Lung (tissue), 12 donors: ENCODE data around the gene BCL7C. TPM values are rescaled to one million over a fixed set of nuclear protein-coding genes. Genes with fewer than 3 reads are reported as not detected.

ENCODE experiments used
- ATAC-seq: fragments of 200-7000 bp; cut with Tn5 transposase; one replicate; pipeline ENCODE4 v1.9.1; 2020; ENCODE audit warnings: moderate number of reproducible peaks; ENCODE audit not compliant: insufficient read depth, low FRiP score
- DNase-seq, 3 donors: peaks; one replicate each; pipeline ENCODE4 v3.0.0-alpha.2; 2013 to 2017
- H3K27ac ChIP-seq, 2 donors: one replicate each; pipeline ENCODE4 v1.5.1; 2013; ENCODE audit warnings: mild to moderate bottlenecking in 2 of 2, moderate library complexity in 2 of 2, control low read depth in 1 of 2, inconsistent platforms in 1 of 2, low read depth in 1 of 2, low read length in 1 of 2
- H3K27me3 ChIP-seq, 3 donors: one replicate each; pipeline ENCODE4 v1.5.1; 2013; ENCODE audit warnings: low read length in 2 of 3; ENCODE audit not compliant: control insufficient read depth in 3 of 3, insufficient read depth in 3 of 3
- H3K36me3 ChIP-seq, 4 donors: one replicate each; pipeline ENCODE4 v1.5.1; 2013; ENCODE audit warnings: low read length in 4 of 4, mild to moderate bottlenecking in 1 of 4, moderate library complexity in 1 of 4; ENCODE audit not compliant: control insufficient read depth in 4 of 4, insufficient read depth in 4 of 4
- H3K4me1 ChIP-seq, 5 donors: one replicate each; pipeline ENCODE4 v1.5.1; 2013; ENCODE audit warnings: low read length in 5 of 5, mild to moderate bottlenecking in 2 of 5, moderate library complexity in 1 of 5; ENCODE audit not compliant: control insufficient read depth in 5 of 5, insufficient read depth in 5 of 5
- H3K4me3 ChIP-seq: one replicate; pipeline ENCODE4 v1.5.1; 2013; ENCODE audit warnings: mild to moderate bottlenecking, control low read depth, moderate library complexity
- H3K9ac ChIP-seq, 2 donors: one replicate each; pipeline ENCODE4 v1.5.1; 2013; ENCODE audit warnings: low read length in 2 of 2, control low read depth in 1 of 2; ENCODE audit not compliant: insufficient read depth in 1 of 2
- H3K9me3 ChIP-seq, 4 donors: one replicate each; pipeline ENCODE4 v1.5.1; 2013; ENCODE audit warnings: low read length in 3 of 4, mild to moderate bottlenecking in 1 of 4, moderate library complexity in 1 of 4; ENCODE audit not compliant: control insufficient read depth in 4 of 4, insufficient read depth in 3 of 4
- WGBS, 2 donors: extraction: QIAGEN DNeasy Blood & Tissue Kit; methylation state at CpG; one replicate each; pipeline ENCODE4 v1.1.7; 2013; 5-methylcytosine and 5-hydroxymethylcytosine counted together
- polyA plus RNA-seq, 2 donors: library from polyadenylated mRNA; stranded (reverse); fragments of 200-250 nt; gene quantifications; one replicate each; pipeline ENCODE4 v1.2.1, GENCODE V29; 2013
- total RNA-seq, 2 donors: library from RNA; depleted of rRNA in 1 of 2; stranded (reverse); fragments of >200 nt in 1 of 2; gene quantifications; one replicate each; pipeline ENCODE4 v1.2.1, GENCODE V29; 2014 to 2021
- TF ChIP-seq, protein P1 (sequence below): IDR thresholded peaks from 2 replicates; pipeline ENCODE4 v1.5.1; 2012; ENCODE audit warnings: mild to moderate bottlenecking; ENCODE audit errors: control extremely low read depth, extremely low read depth
- donor health status: control.
- donor health status: control.
- donor health status: Bipolar disorder and iron deficiency.
- donor health status: healthy.
- donor health status: DM: yes; HTN: yes; CAD: no.

Gene BCL7C
- total and polyA plus RNA-seq, 4 donors = 18.2 to 51.8 (median 28.3) TPM

DNA sequence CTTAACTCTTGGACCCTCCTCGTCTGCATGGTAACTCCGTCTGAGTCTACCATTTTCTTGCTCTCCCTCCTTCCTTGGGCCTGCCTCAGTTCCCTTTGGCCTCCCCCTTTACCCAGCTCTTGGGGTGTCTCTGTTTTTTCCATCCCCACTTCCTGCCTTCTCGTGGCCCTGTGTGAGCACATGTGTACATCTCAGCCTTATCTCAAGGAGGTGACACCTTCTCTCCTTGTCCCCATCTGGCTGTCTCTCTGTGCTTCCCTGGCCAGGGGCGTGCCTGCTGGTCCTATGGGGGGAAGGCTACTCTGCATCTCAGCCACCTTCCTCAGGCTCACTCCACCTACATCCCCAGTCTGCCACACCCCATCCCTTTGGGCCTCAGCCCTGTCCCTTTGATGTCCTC lies 9.1 kb upstream of the BCL7C start:
- Histone ChIP-seq H3K9me3 (no peaks in the 10 kb centered on the region), H3K9ac (no peak overlapping the region), H3K36me3 (no peaks in the 10 kb centered on the region), H3K27ac (peak overlapping the region; percentile 88 to 94), H3K4me3 (no peak overlapping the region), H3K4me1 (peaks cover 0 to 12% (median 3%) of the 10 kb centered on the region in 5 donors), H3K27me3 (no peaks in the 10 kb centered on the region)
- ATAC-seq (no peak), DNase-seq (no peak)
- WGBS, 2 donors = 45 to 60% methylated on average over 4 of the region's 4 CpGs
- TF ChIP-seq, protein P1, sequence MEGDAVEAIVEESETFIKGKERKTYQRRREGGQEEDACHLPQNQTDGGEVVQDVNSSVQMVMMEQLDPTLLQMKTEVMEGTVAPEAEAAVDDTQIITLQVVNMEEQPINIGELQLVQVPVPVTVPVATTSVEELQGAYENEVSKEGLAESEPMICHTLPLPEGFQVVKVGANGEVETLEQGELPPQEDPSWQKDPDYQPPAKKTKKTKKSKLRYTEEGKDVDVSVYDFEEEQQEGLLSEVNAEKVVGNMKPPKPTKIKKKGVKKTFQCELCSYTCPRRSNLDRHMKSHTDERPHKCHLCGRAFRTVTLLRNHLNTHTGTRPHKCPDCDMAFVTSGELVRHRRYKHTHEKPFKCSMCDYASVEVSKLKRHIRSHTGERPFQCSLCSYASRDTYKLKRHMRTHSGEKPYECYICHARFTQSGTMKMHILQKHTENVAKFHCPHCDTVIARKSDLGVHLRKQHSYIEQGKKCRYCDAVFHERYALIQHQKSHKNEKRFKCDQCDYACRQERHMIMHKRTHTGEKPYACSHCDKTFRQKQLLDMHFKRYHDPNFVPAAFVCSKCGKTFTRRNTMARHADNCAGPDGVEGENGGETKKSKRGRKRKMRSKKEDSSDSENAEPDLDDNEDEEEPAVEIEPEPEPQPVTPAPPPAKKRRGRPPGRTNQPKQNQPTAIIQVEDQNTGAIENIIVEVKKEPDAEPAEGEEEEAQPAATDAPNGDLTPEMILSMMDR = no peak

- Histone ChIP-seq H3K9me3 (no peaks in the 10 kb centered on the region), H3K27me3 (no peaks in the 10 kb centered on the region), H3K27ac (peak overlapping the region; percentile 90 to 94), H3K9ac (peak overlapping the region; percentile 38 to 41), H3K4me3 (peak overlapping the region; percentile 62), H3K36me3 (no peaks in the 10 kb centered on the region), H3K4me1 (peaks cover 0 to 12% (median 4%) of the 10 kb centered on the region in 5 donors)
- TF ChIP-seq, protein P1 = no peak
- ATAC-seq (peak; percentile 84), DNase-seq (peak; percentile 68 to 86 (median 80))
- 5 to 6% methylated on average over 83 to 99 of the region's 99 CpGs for WGBS, 2 donors
These were observed 8.4 kb upstream of the BCL7C start for GRCh38 chr16:30902029-30902972.

DNA sequence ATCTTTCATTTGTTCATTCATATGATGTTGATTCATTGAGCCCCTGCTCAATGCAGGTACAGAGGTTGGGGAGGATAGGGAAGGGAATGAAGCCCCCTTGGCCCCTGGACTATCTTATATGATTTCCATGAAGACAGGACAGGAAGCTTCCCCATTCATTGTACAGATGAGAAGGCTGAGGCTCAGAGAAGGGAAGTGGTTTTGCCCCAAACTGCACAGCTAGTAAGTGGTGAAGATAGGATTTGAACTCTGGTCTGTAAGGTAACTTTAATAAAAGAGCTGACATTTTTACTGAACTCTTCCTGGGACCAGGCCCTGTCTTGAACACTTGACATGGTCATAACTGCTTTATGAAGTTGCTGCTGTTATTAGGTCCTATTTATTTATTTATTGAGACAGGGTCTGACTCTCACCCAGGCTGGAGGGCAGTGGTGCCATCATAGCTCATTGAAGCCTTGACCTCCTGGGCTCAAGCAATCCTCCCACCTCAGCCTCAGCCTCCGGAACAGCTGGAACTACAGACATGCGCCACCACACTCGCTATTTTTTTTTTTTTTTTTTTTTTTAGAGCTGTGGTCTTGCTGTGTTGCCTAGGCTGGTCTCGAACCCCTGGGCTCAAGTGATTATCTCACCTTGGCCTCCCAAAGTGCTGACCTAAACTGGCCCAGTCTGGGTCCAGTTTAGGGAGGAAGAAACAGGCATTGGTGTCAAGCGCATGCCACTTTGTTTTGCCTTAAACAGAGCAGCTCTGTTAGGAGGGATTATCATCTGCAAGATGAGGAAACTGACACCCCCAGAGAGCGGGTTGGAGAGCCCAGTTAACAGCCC lies 7.5 kb upstream of the BCL7C start:
- H3K9ac ChIP-seq = peak overlapping the region in 1 of 2 donors; percentile 17
- TF ChIP-seq, protein P1 = no peak
- no peaks in the 10 kb centered on the region for H3K9me3 ChIP-seq
- no peaks in the 10 kb centered on the region for H3K27me3 ChIP-seq
- H3K36me3 ChIP-seq = no peaks in the 10 kb centered on the region
- peak overlapping the region; percentile 90 to 94 for H3K27ac ChIP-seq
- DNase-seq (peak in 2 of 3 donors; percentile 12 to 30), ATAC-seq (no peak)
- 25 to 28% methylated on average over 5 to 6 of the region's 6 CpGs for whole genome bisulfite sequencing, 2 donors
- H3K4me3 ChIP-seq = peak overlapping the region; percentile 62
- H3K4me1 ChIP-seq = peaks cover 0 to 12% (median 7%) of the 10 kb centered on the region in 5 donors
